Lower leg skin (tissue), 3 donors: ENCODE results near the gene ADGRE3.

Experiments used
- POLR2A ChIP-seq, 2 donors: fragments of 450-650 bp; IDR thresholded peaks; one replicate each; pipeline ENCODE4 v1.6.1; 2016 to 2017; ENCODE audit warnings: antibody characterized with exemption in 2 of 2, mild to moderate bottlenecking in 1 of 2, moderate library complexity in 1 of 2
- TF ChIP-seq, protein P1 (sequence below), 3 donors: fragments of 450-650 bp; IDR thresholded peaks; one replicate each; pipeline ENCODE4 v1.5.1; 2016; ENCODE audit warnings: antibody characterized with exemption in 3 of 3, mild to moderate bottlenecking in 3 of 3, moderate library complexity in 2 of 3

DNA sequence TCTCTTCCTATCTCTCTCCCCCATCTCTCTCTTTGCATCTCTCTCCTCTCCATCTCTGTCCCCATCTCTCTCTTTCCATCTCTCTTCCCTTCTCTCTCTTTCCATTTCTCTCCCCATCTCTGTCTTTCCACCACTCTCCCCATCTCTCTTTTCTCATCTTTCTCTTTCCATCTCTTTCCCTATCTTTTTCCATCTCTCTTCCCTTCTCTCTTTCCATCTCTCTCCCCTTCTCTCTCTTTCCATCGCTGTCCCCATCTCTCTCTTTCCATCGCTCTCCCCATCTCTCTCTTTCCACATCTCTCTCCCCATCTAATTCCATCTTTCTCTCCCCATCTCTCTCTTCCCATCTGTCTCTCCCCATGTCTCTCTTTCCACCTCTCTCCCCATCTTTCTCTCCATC lies 24.5 kb downstream of the ADGRE3 start:
- TF ChIP-seq, protein P1, sequence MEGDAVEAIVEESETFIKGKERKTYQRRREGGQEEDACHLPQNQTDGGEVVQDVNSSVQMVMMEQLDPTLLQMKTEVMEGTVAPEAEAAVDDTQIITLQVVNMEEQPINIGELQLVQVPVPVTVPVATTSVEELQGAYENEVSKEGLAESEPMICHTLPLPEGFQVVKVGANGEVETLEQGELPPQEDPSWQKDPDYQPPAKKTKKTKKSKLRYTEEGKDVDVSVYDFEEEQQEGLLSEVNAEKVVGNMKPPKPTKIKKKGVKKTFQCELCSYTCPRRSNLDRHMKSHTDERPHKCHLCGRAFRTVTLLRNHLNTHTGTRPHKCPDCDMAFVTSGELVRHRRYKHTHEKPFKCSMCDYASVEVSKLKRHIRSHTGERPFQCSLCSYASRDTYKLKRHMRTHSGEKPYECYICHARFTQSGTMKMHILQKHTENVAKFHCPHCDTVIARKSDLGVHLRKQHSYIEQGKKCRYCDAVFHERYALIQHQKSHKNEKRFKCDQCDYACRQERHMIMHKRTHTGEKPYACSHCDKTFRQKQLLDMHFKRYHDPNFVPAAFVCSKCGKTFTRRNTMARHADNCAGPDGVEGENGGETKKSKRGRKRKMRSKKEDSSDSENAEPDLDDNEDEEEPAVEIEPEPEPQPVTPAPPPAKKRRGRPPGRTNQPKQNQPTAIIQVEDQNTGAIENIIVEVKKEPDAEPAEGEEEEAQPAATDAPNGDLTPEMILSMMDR (IDR thresholded peaks at IDR 0.05) = no peak
- no peak for TF ChIP-seq POLR2A (IDR thresholded peaks at IDR 0.05)
